H9 (cell line): ENCODE data around the gene TNXB. TPM values are rescaled to one million over a fixed set of nuclear protein-coding genes. Genes with fewer than 3 reads are reported as not detected.

Experiments used
- DNase-seq: peaks from one replicate; pipeline ENCODE4 v3.0.0-alpha.2; 2017
- H2AFZ ChIP-seq: one replicate; pipeline ENCODE4 v1.6.1; 2013; ENCODE audit warnings: mild to moderate bottlenecking, low read length, control low read depth, moderate library complexity
- H2AK5ac ChIP-seq: 2 replicates; pipeline ENCODE4 v1.6.1; 2013; ENCODE audit warnings: low read length, control low read depth, mixed read lengths; ENCODE audit not compliant: insufficient read length
- H2BK120ac ChIP-seq: one replicate; pipeline ENCODE4 v1.6.1; 2013; ENCODE audit warnings: low read depth, mild to moderate bottlenecking, low read length, control low read depth, inconsistent platforms; ENCODE audit not compliant: poor library complexity, severe bottlenecking
- H2BK12ac ChIP-seq: 2 replicates; pipeline ENCODE4 v1.6.1; 2013; ENCODE audit warnings: low read length, control low read depth, mixed read lengths, low read depth; ENCODE audit not compliant: insufficient read length
- H2BK15ac ChIP-seq: 2 replicates; pipeline ENCODE4 v1.6.1; 2013; ENCODE audit warnings: low read depth, low read length, control low read depth
- H2BK20ac ChIP-seq: one replicate; pipeline ENCODE4 v1.6.1; 2013; ENCODE audit warnings: low read depth, mild to moderate bottlenecking, low read length, control low read depth, inconsistent platforms; ENCODE audit not compliant: poor library complexity, severe bottlenecking
- H2BK5ac ChIP-seq: 2 replicates; pipeline ENCODE4 v1.6.1; 2013; ENCODE audit warnings: low read length, control low read depth, mixed read lengths; ENCODE audit not compliant: insufficient read length
- H3K14ac ChIP-seq: 2 replicates; pipeline ENCODE4 v1.6.1; 2013; ENCODE audit warnings: low read length, control low read depth; ENCODE audit not compliant: insufficient read depth
- H3K18ac ChIP-seq: 2 replicates; pipeline ENCODE4 v1.6.1; 2013; ENCODE audit warnings: low read depth, mild to moderate bottlenecking, mixed read lengths, low read length, control low read depth; ENCODE audit not compliant: insufficient read length
- H3K23ac ChIP-seq: 2 replicates; pipeline ENCODE4 v1.6.1; 2013; ENCODE audit warnings: low read length, control low read depth, mixed read lengths, low read depth; ENCODE audit not compliant: insufficient read length
- H3K23me2 ChIP-seq: 2 replicates; pipeline ENCODE4 v1.6.1; 2013; ENCODE audit warnings: low read depth, mild to moderate bottlenecking, mixed read lengths, low read length, control low read depth; ENCODE audit not compliant: insufficient read length, poor library complexity, severe bottlenecking
- H3K27ac ChIP-seq: 2 replicates; pipeline ENCODE4 v1.5.1; 2013; ENCODE audit warnings: low read length, control low read depth, mixed read lengths, low read depth; ENCODE audit not compliant: insufficient read length
- H3K27me3 ChIP-seq: 2 replicates; pipeline ENCODE4 v1.6.1; 2013; ENCODE audit warnings: low read length, control low read depth, inconsistent platforms; ENCODE audit not compliant: insufficient read depth
- H3K4ac ChIP-seq: 2 replicates; pipeline ENCODE4 v1.6.1; 2013; ENCODE audit warnings: low read depth, mild to moderate bottlenecking, control low read depth, inconsistent platforms, low read length, moderate library complexity
- H3K4me1 ChIP-seq: 2 replicates; pipeline ENCODE4 v1.6.1; 2013; ENCODE audit warnings: low read length, control low read depth, inconsistent platforms; ENCODE audit not compliant: insufficient read depth
- H3K4me2 ChIP-seq: 2 replicates; pipeline ENCODE4 v1.6.1; 2013; ENCODE audit warnings: low read length, control low read depth, mixed read lengths; ENCODE audit not compliant: insufficient read length, insufficient read depth
- H3K56ac ChIP-seq: 2 replicates; pipeline ENCODE4 v1.6.1; 2013; ENCODE audit warnings: low read depth, mild to moderate bottlenecking, mixed read lengths, low read length, control low read depth; ENCODE audit not compliant: insufficient read length
- H3K79me1 ChIP-seq: 2 replicates; pipeline ENCODE4 v1.6.1; 2013; ENCODE audit warnings: low read depth, mild to moderate bottlenecking, moderate library complexity, low read length, control low read depth, inconsistent platforms; ENCODE audit not compliant: insufficient read depth, poor library complexity, severe bottlenecking
- H3K79me2 ChIP-seq: 2 replicates; pipeline ENCODE4 v1.6.1; 2013; ENCODE audit warnings: low read length, control low read depth, inconsistent platforms; ENCODE audit not compliant: insufficient read depth
- H3K9ac ChIP-seq: 2 replicates; pipeline ENCODE4 v1.6.1; 2013; ENCODE audit warnings: low read length, control low read depth, mixed read lengths; ENCODE audit not compliant: insufficient read length; ENCODE audit errors: extremely low read depth
- H3K9me3 ChIP-seq: one replicate; pipeline ENCODE4 v1.6.1; 2013; ENCODE audit warnings: low read depth, low read length, inconsistent platforms; ENCODE audit not compliant: control insufficient read depth
- H3T11ph ChIP-seq: one replicate; pipeline ENCODE4 v1.6.1; 2013; ENCODE audit warnings: mild to moderate bottlenecking, low read length, control low read depth, inconsistent platforms
- H4K20me1 ChIP-seq: one replicate; pipeline ENCODE4 v1.6.1; 2013; ENCODE audit not compliant: control insufficient read depth, insufficient read length, insufficient read depth
- H4K5ac ChIP-seq: 2 replicates; pipeline ENCODE4 v1.6.1; 2013; ENCODE audit warnings: low read depth, mild to moderate bottlenecking, mixed read lengths, low read length, control low read depth; ENCODE audit not compliant: insufficient read length
- H4K8ac ChIP-seq: replicated peaks from 2 replicates; pipeline ENCODE4 v1.6.1; 2013; ENCODE audit warnings: low read length, control low read depth, mixed read lengths, low read depth; ENCODE audit not compliant: insufficient read length
- H4K91ac ChIP-seq: 2 replicates; pipeline ENCODE4 v1.6.1; 2013; ENCODE audit warnings: low read depth, mild to moderate bottlenecking, moderate library complexity, mixed read lengths, low read length, control low read depth; ENCODE audit not compliant: insufficient read length
- H3K27ac Mint-ChIP-seq, 3 experiments: 2 replicates in 2 of 3; 3 replicates in 1 of 3; pipeline ENCODE4 v1.8.0; 2020 to 2021; ENCODE audit warnings: mixed read lengths in 3 of 3, mild to moderate bottlenecking in 1 of 3, moderate library complexity in 1 of 3
- H3K27me3 Mint-ChIP-seq: 2 replicates; pipeline ENCODE4 v1.8.0; 2021; ENCODE audit warnings: low read depth, mild to moderate bottlenecking, moderate library complexity, mixed read lengths
- H3K36me3 Mint-ChIP-seq, 3 experiments: 2 replicates in 2 of 3; 3 replicates in 1 of 3; pipeline ENCODE4 v1.8.0; 2020 to 2021; ENCODE audit warnings: low read depth in 3 of 3, mixed read lengths in 3 of 3; ENCODE audit not compliant: insufficient read depth in 1 of 3
- H3K4me1 Mint-ChIP-seq, 2 experiments: 2 replicates each; pipeline ENCODE4 v1.8.0; 2020; ENCODE audit warnings: mixed read lengths in 2 of 2
- H3K4me3 Mint-ChIP-seq, 2 experiments: 2 replicates in 1 of 2; 3 replicates in 1 of 2; pipeline ENCODE4 v1.8.0; 2020 to 2021; ENCODE audit warnings: mild to moderate bottlenecking in 2 of 2, mixed read lengths in 2 of 2, moderate library complexity in 1 of 2
- H3K9me3 Mint-ChIP-seq, 2 experiments: 2 replicates in 1 of 2; 3 replicates in 1 of 2; pipeline ENCODE4 v1.8.0; 2020; ENCODE audit warnings: mild to moderate bottlenecking in 2 of 2, mixed read lengths in 2 of 2, moderate library complexity in 1 of 2
- WGBS: extraction: QIAGEN DNeasy Blood & Tissue Kit; methylation state at CpG from one replicate; pipeline ENCODE4 v1.1.7; 2013; ENCODE audit warnings: missing lambda C conversion rate, low lambda C conversion rate, mixed read lengths; ENCODE audit not compliant: insufficient read length; ENCODE audit errors: extremely low coverage; 5-methylcytosine and 5-hydroxymethylcytosine counted together
- total RNA-seq: library from RNA; stranded (reverse); gene quantifications from 2 replicates; pipeline ENCODE4 v1.2.1, GENCODE V29; 2021
- TF ChIP-seq, protein P1 (sequence below): fragments of 200-600 bp; sonication (generic); conservative IDR thresholded peaks from 3 replicates; pipeline ENCODE4 v1.8.0; 2021; ENCODE audit warnings: antibody characterized with exemption, mild to moderate bottlenecking

The TNXB gene
- total RNA-seq, 1 experiment from 2014 or later: 5.0 TPM

DNA sequence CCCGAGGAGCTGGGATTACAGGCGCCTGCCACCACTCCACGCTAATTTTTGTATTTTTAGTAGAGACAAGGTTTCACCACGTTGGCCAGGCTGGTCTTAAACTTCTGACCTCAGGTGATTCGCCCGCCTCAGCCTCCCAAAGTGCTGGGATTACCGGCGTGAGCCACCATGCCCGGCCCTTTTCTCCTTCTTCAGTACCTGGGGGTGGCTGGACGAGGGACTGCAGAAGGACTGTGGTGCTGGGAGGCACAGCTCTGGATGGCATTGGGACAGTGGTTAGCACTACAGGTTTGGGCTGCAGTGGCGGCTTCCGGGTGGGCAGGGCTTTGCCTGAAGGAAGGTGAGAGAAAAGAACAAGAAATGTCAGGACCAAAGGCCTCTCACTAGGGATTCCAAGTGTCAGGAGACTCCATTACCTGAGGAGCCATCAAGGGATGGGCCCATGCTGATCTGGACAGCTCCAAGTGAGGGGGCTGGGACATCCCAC is 11.5 kb upstream of the TNXB start:
- no peaks in the 10 kb centered on the region for H4K20me1 ChIP-seq

More for the DNA sequence above, 11.5 kb upstream of the TNXB start:
- no peak overlapping the region for H3K4ac ChIP-seq
- peaks cover 0 to 2% of the 10 kb centered on the region in 2 experiments; a peak in 2 of 4 replicates for H3K4me1 Mint-ChIP-seq
- no peak overlapping the region for H3K23ac ChIP-seq
- no peak overlapping the region for H2AK5ac ChIP-seq
- H3K23me2 ChIP-seq: no peaks in the 10 kb centered on the region
- H2BK20ac ChIP-seq: no peak overlapping the region
- H4K5ac ChIP-seq: no peak overlapping the region
- no peak overlapping the region for H4K91ac ChIP-seq
- no peak overlapping the region for H4K8ac ChIP-seq
- no peaks in the 10 kb centered on the region for H3K9me3 ChIP-seq
- no peaks in the 10 kb centered on the region for H3K4me1 ChIP-seq
- peaks cover 18 to 73% (median 72%) of the 10 kb centered on the region in 3 experiments; a peak in 6 of 7 replicates for H3K36me3 Mint-ChIP-seq
- no peaks in the 10 kb centered on the region; a peak in 1 of 5 replicates for H3K9me3 Mint-ChIP-seq
- H3K4me3 Mint-ChIP-seq: no peak overlapping the region
- H3K27ac ChIP-seq: no peak overlapping the region
- no peak overlapping the region for H3K9ac ChIP-seq
- no peaks in the 10 kb centered on the region for H3K27me3 Mint-ChIP-seq
- no peak overlapping the region for H2BK5ac ChIP-seq
- H3K79me1 ChIP-seq: no peaks in the 10 kb centered on the region
- H2BK15ac ChIP-seq: no peak overlapping the region
- no peak overlapping the region for H3T11ph ChIP-seq
- H3K79me2 ChIP-seq: no peaks in the 10 kb centered on the region
- TF ChIP-seq, protein P1, sequence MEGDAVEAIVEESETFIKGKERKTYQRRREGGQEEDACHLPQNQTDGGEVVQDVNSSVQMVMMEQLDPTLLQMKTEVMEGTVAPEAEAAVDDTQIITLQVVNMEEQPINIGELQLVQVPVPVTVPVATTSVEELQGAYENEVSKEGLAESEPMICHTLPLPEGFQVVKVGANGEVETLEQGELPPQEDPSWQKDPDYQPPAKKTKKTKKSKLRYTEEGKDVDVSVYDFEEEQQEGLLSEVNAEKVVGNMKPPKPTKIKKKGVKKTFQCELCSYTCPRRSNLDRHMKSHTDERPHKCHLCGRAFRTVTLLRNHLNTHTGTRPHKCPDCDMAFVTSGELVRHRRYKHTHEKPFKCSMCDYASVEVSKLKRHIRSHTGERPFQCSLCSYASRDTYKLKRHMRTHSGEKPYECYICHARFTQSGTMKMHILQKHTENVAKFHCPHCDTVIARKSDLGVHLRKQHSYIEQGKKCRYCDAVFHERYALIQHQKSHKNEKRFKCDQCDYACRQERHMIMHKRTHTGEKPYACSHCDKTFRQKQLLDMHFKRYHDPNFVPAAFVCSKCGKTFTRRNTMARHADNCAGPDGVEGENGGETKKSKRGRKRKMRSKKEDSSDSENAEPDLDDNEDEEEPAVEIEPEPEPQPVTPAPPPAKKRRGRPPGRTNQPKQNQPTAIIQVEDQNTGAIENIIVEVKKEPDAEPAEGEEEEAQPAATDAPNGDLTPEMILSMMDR: no peak
- no peaks in the 10 kb centered on the region for H3K27me3 ChIP-seq
- H3K14ac ChIP-seq: no peak overlapping the region
- no peak overlapping the region for H3K27ac Mint-ChIP-seq
- H3K18ac ChIP-seq: no peak overlapping the region
- H2AFZ ChIP-seq: no peak overlapping the region
- H2BK12ac ChIP-seq: no peak overlapping the region
- H2BK120ac ChIP-seq: no peak overlapping the region
- WGBS: no CpG with 5 or more reads among the region's 12 CpGs
- no peak overlapping the region for H3K56ac ChIP-seq
- no peak overlapping the region for H3K4me2 ChIP-seq
- DNase-seq: no peak
